Activated B cell treated with CpG ODN at 0.5 μM for 24 hours (primary cell): Measurements from ENCODE around the gene VRK3. TPM values are rescaled to one million over a fixed set of nuclear protein-coding genes. Genes with fewer than 3 reads are reported as not detected.

Experiments
- ATAC-seq: fragments of 200-7000 bp; cut with Tn5 transposase; one replicate; pipeline ENCODE4 v1.10.0; 2021; ENCODE audit warnings: low read depth, mild to moderate bottlenecking, moderate library complexity
- CTCF ChIA-PET: fragments of 350-600 bp; sonication (Branson Sonifier 250); formaldehyde crosslinking; loops from one replicate; lab custom pipeline; 2021; ENCODE audit warnings: antibody characterized with exemption; lab: Charles Lee
- POLR2A ChIA-PET: fragments of 350-600 bp; sonication (Branson Sonifier 250); formaldehyde crosslinking; loops from one replicate; lab custom pipeline; 2021; ENCODE audit warnings: antibody characterized with exemption; lab: Charles Lee
- DNase-seq: peaks from one replicate; pipeline ENCODE4 v3.0.0; 2022
- H3K27ac Mint-ChIP-seq: one replicate; pipeline ENCODE4 v1.8.0; 2020; ENCODE audit warnings: mixed read lengths
- H3K27me3 Mint-ChIP-seq: one replicate; pipeline ENCODE4 v1.8.0; 2021; ENCODE audit warnings: mixed read lengths
- H3K36me3 Mint-ChIP-seq: one replicate; pipeline ENCODE4 v1.8.0; 2021; ENCODE audit warnings: low read depth, mixed read lengths
- H3K4me1 Mint-ChIP-seq: one replicate; pipeline ENCODE4 v1.8.0; 2021; ENCODE audit warnings: mixed read lengths
- H3K4me3 Mint-ChIP-seq: one replicate; pipeline ENCODE4 v1.8.0; 2020; ENCODE audit warnings: mild to moderate bottlenecking, mixed read lengths
- H3K9me3 Mint-ChIP-seq: one replicate; pipeline ENCODE4 v1.8.0; 2020; ENCODE audit warnings: mixed read lengths
- CTCF ChIP-seq: fragments of 200-600 bp; IDR thresholded peaks from one replicate; pipeline ENCODE4 v1.8.0; 2022; ENCODE audit warnings: antibody characterized with exemption, mild to moderate bottlenecking
- intact Hi-C: fragments of 100-400 bp; cut with micrococcal nuclease; formaldehyde crosslinking; loops from one replicate; pipeline ENCODE4 v1.15.1; 2024
- total RNA-seq: library from RNA; stranded (reverse); gene quantifications from 2 replicates; pipeline ENCODE4 v1.2.3, GENCODE V29; 2022

The VRK3 gene
- total RNA-seq, 1 donor from 2014 or later, result 82.6 TPM

GRCh38 chr19:49932731-49933131 lies 92.4 kb downstream of the VRK3 start:
- Mint-ChIP-seq H3K27ac (no peak overlapping the region), H3K27me3 (no peaks in the 10 kb centered on the region), H3K4me1 (peaks cover 33% of the 10 kb centered on the region), H3K9me3 (no peaks in the 10 kb centered on the region), H3K4me3 (no peak overlapping the region), H3K36me3 (peaks cover 52% of the 10 kb centered on the region)
- DNase-seq, result no peak
- no peak for ATAC-seq
- ChIA-PET CTCF (no interaction called here), POLR2A (interaction anchor here (0.6 to 9.5 kb wide), 8 partner anchors 10 to 120 kb away, joined by 3 to 229 read pairs (median 6); partner anchors contain the start of genes AKT1S1, FUZ and IL4I1)
- intact Hi-C loops, result no loop called here
- no peak for TF ChIP-seq CTCF

- ATAC-seq (no peak), DNase-seq (no peak)
- Mint-ChIP-seq H3K27me3 (no peaks in the 10 kb centered on the region), H3K4me1 (peaks cover 36% of the 10 kb centered on the region), H3K36me3 (peaks cover 58% of the 10 kb centered on the region), H3K4me3 (peak overlapping the region; percentile 92), H3K9me3 (no peaks in the 10 kb centered on the region), H3K27ac (no peak overlapping the region)
- TF ChIP-seq CTCF, result no peak
- CTCF ChIA-PET, result no interaction called here
- POLR2A ChIA-PET, result interaction anchor here (0.6 to 9.5 kb wide), 3 partner anchors 9 to 38 kb away, joined by 3 to 229 read pairs (median 9); partner anchors contain the start of gene IL4I1
- intact Hi-C loops, result no loop called here
Observed at GRCh38 chr19:49932041-49932451, 93.1 kb downstream of the VRK3 start.

GRCh38 chr19:49931293-49932040 lies 93.7 kb downstream of the VRK3 start:
- CTCF ChIA-PET, result interaction anchor here (1.7 kb wide), 1 partner anchor 14 kb away, joined by 6 read pairs; no protein-coding TSS in a partner anchor
- intact Hi-C loops, result loop anchor here (2.0 kb wide), 1 partner anchor 15 kb away; no protein-coding TSS in a partner anchor
- DNase-seq (no peak), ATAC-seq (no peak)
- Mint-ChIP-seq H3K4me1 (peaks cover 41% of the 10 kb centered on the region), H3K36me3 (peaks cover 62% of the 10 kb centered on the region), H3K9me3 (no peaks in the 10 kb centered on the region), H3K27me3 (no peaks in the 10 kb centered on the region), H3K27ac (no peak overlapping the region), H3K4me3 (peak overlapping the region; percentile 92)
- no peak for TF ChIP-seq CTCF
- POLR2A ChIA-PET, result interaction anchor here (0.6 to 9.5 kb wide), 5 partner anchors 13 to 62 kb away, joined by 4 to 229 read pairs (median 73); partner anchors contain the start of genes AKT1S1, IL4I1 and TBC1D17

GRCh38 chr19:49930483-49931011 lies 94.6 kb downstream of the VRK3 start:
- peaks cover 45% of the 10 kb centered on the region for H3K4me1 Mint-ChIP-seq
- ChIA-PET POLR2A (interaction anchor here (0.6 to 9.5 kb wide), 22 partner anchors 8 to 874 kb away, joined by 3 to 229 read pairs (median 8); partner anchors contain the start of genes AKT1S1, FUZ, IL4I1 and JOSD2), CTCF (interaction anchor here (1.7 to 2.2 kb wide), 2 partner anchors 13 to 40 kb away, joined by 6 to 15 read pairs; no protein-coding TSS in a partner anchor)
- no peaks in the 10 kb centered on the region for H3K27me3 Mint-ChIP-seq
- TF ChIP-seq CTCF, result no peak
- H3K36me3 Mint-ChIP-seq, result peaks cover 68% of the 10 kb centered on the region
- H3K9me3 Mint-ChIP-seq, result no peaks in the 10 kb centered on the region
- intact Hi-C loops, result loop anchor here (2.0 kb wide), 1 partner anchor 14 kb away; no protein-coding TSS in a partner anchor
- ATAC-seq (no peak), DNase-seq (no peak)
- H3K27ac Mint-ChIP-seq, result peak overlapping the region; percentile 89
- peak overlapping the region; percentile 92 for H3K4me3 Mint-ChIP-seq
